LNCaP clone FGC (cell line): Measurements from ENCODE around the gene SEC63.

Experiments
- DNase-seq: peaks from one replicate; pipeline ENCODE4 v3.0.0-alpha.2; 2011; ENCODE audit warnings: low read depth
- H3K4me3 ChIP-seq: 2 replicates; pipeline ENCODE4 v1.5.1; 2011; ENCODE audit warnings: mild to moderate bottlenecking, low read depth, low read length, control low read depth
- CTCF ChIP-seq: IDR thresholded peaks from 2 replicates; pipeline ENCODE4 v1.5.1; 2012; ENCODE audit warnings: mild to moderate bottlenecking; ENCODE audit not compliant: control insufficient read depth, insufficient read depth; ENCODE audit errors: extremely low read depth

Gene SEC63

GRCh38 chr6:107821591-107821990 lies 136.4 kb downstream of the SEC63 start:
- TF ChIP-seq CTCF, result no peak
- H3K4me3 ChIP-seq, result no peak overlapping the region
- no peak for DNase-seq

- no peak overlapping the region for H3K4me3 ChIP-seq
- no peak for DNase-seq
- TF ChIP-seq CTCF, result no peak
Measured at GRCh38 chr6:107820338-107821261, 137.4 kb downstream of the SEC63 start.

GRCh38 chr6:107819964-107820337 lies 138.1 kb downstream of the SEC63 start:
- H3K4me3 ChIP-seq, result no peak overlapping the region
- TF ChIP-seq CTCF, result no peak
- no peak for DNase-seq

DNA sequence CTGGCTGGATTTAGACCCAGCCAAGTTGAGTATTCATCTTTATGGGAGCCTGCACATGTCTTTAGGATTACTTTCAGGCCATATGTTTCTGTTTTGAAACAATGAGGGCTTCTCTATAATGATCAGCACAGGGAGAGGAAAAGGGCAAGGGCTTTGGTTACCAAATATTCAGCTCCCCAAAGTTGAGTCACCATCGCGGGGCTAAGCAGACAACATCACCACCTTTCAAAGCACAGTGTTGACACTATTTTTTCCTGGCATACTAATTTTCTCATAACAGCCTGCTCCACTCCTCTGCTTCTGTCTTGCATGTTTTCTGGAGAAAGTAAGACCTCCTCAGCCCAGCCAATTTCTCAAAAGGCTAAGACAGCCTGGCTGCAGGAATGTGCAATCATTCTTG lies 138.8 kb downstream of the SEC63 start:
- no peak for DNase-seq
- no peak for TF ChIP-seq CTCF
- no peak overlapping the region for H3K4me3 ChIP-seq

GRCh38 chr6:107818272-107818671 lies 139.7 kb downstream of the SEC63 start:
- DNase-seq, result no peak
- no peak overlapping the region for H3K4me3 ChIP-seq
- TF ChIP-seq CTCF, result no peak

DNA sequence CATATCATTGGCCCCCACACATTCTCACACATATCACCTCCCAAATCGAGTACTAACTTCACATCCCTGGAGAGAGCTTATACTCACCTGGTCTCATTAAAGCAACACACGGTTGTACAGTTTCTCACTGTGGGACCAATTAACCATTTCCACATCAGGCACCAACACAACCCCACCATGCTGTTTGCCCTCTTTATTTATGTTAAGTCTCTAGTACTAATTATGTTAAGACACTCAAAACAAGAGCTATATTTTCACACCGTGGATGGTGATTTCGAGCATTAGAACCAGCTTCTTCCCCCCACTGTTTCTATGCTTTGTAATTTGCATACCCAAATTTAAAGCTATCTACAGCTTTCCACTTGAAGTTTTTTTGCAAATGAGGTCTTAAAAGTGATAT lies 140.2 kb downstream of the SEC63 start:
- TF ChIP-seq CTCF, result no peak
- no peak for DNase-seq
- H3K4me3 ChIP-seq, result no peak overlapping the region
